Liver (tissue), 9 donors: ENCODE results near the gene TMEM44. TPM values are rescaled to one million over a fixed set of nuclear protein-coding genes. Genes with fewer than 3 reads are reported as not detected.

Experiments used
- DNase-seq: peaks from one replicate; pipeline ENCODE4 v3.0.0-alpha.2; 2017; ENCODE audit warnings: low spot score
- H3K27ac ChIP-seq, 2 donors: one replicate each; pipeline ENCODE4 v1.7.0; 2013; ENCODE audit warnings: inconsistent platforms in 2 of 2, low read length in 2 of 2, control low read depth in 1 of 2, low read depth in 1 of 2, mild to moderate bottlenecking in 1 of 2
- H3K27me3 ChIP-seq, 4 donors: one replicate each; pipeline versions ENCODE4 v1.6.1 to v1.7.0; 2013; ENCODE audit warnings: low read length in 3 of 4, inconsistent platforms in 1 of 4, mild to moderate bottlenecking in 1 of 4, moderate library complexity in 1 of 4; ENCODE audit not compliant: control insufficient read depth in 4 of 4, insufficient read depth in 4 of 4
- H3K36me3 ChIP-seq, 4 donors: one replicate each; pipeline versions ENCODE4 v1.6.1 to v1.7.0; 2013; ENCODE audit warnings: low read length in 3 of 4, mild to moderate bottlenecking in 3 of 4, low read depth in 1 of 4, moderate library complexity in 1 of 4; ENCODE audit not compliant: control insufficient read depth in 4 of 4, insufficient read depth in 3 of 4
- H3K4me1 ChIP-seq, 4 donors: one replicate each; pipeline versions ENCODE4 v1.6.1 to v1.7.0; 2013; ENCODE audit warnings: low read length in 3 of 4, mild to moderate bottlenecking in 3 of 4, moderate library complexity in 1 of 4; ENCODE audit not compliant: control insufficient read depth in 4 of 4, insufficient read depth in 4 of 4
- H3K4me3 ChIP-seq, 3 donors: one replicate each; pipeline versions ENCODE4 v1.6.1 to v1.7.0; 2013; ENCODE audit warnings: low read length in 3 of 3, control low read depth in 1 of 3, low read depth in 1 of 3, mild to moderate bottlenecking in 1 of 3
- H3K9ac ChIP-seq, 2 donors: one replicate each; pipeline ENCODE4 v1.7.0; 2013; ENCODE audit warnings: low read length in 2 of 2, mild to moderate bottlenecking in 2 of 2, moderate library complexity in 2 of 2, control low read depth in 1 of 2, low read depth in 1 of 2
- H3K9me3 ChIP-seq, 4 donors: one replicate each; pipeline versions ENCODE4 v1.6.1 to v1.7.0; 2013; ENCODE audit warnings: low read length in 3 of 4; ENCODE audit not compliant: control insufficient read depth in 4 of 4
- EGR1 ChIP-seq, 2 donors: IDR thresholded peaks; 2 replicates each; pipeline ENCODE4 v1.6.1; 2016 to 2018; ENCODE audit warnings: antibody characterized with exemption in 2 of 2, low read depth in 2 of 2
- FOXA1 ChIP-seq: IDR thresholded peaks from 2 replicates; pipeline ENCODE4 v1.6.1; 2016; ENCODE audit warnings: antibody characterized with exemption
- FOXA2 ChIP-seq: IDR thresholded peaks from 2 replicates; pipeline ENCODE4 v1.6.1; 2016; ENCODE audit warnings: antibody characterized with exemption
- GABPA ChIP-seq, 2 donors: IDR thresholded peaks in 1 of 2; conservative IDR thresholded peaks in 1 of 2; 2 replicates each; pipeline ENCODE4 v1.6.1; 2016; ENCODE audit warnings: antibody characterized with exemption in 2 of 2, mild to moderate bottlenecking in 1 of 2, moderate library complexity in 1 of 2
- HNF4A ChIP-seq, 2 donors: conservative IDR thresholded peaks; 2 replicates each; pipeline ENCODE4 v1.6.1; 2016; ENCODE audit warnings: antibody characterized with exemption in 2 of 2, mild to moderate bottlenecking in 2 of 2
- HNF4G ChIP-seq: IDR thresholded peaks from 2 replicates; pipeline ENCODE4 v1.6.1; 2016; ENCODE audit warnings: antibody characterized with exemption
- JUND ChIP-seq, 2 donors: IDR thresholded peaks; 2 replicates each; pipeline ENCODE4 v1.6.1; 2016; ENCODE audit warnings: antibody characterized with exemption in 2 of 2
- RAD21 ChIP-seq, 2 donors: IDR thresholded peaks; 2 replicates each; pipeline ENCODE4 v1.6.1; 2016; ENCODE audit warnings: antibody characterized with exemption in 2 of 2, mild to moderate bottlenecking in 2 of 2
- RXRA ChIP-seq, 2 donors: IDR thresholded peaks; 2 replicates each; pipeline ENCODE4 v1.6.1; 2017 to 2018; ENCODE audit warnings: antibody characterized with exemption in 2 of 2, mild to moderate bottlenecking in 1 of 2
- TAF1 ChIP-seq: conservative IDR thresholded peaks from 2 replicates; pipeline ENCODE4 v1.6.1; 2016; ENCODE audit warnings: antibody characterized with exemption, mild to moderate bottlenecking
- WGBS: extraction: QIAGEN DNeasy Blood & Tissue Kit; methylation state at CpG from one replicate; pipeline ENCODE4 v1.1.7; 2013; 5-methylcytosine and 5-hydroxymethylcytosine counted together
- polyA plus RNA-seq, 2 donors: library from polyadenylated mRNA; stranded (reverse) in 1 of 2; unstranded in 1 of 2; fragments of 200-250 nt in 1 of 2; fragments of >200 nt in 1 of 2; fragmentation: Nextera tagmentation in 1 of 2; extraction: Ambion mirVana in 1 of 2; gene quantifications; one replicate each; pipeline versions ENCODE4 v1.2.1 to v1.2.3, GENCODE V29; 2013 to 2015
- total RNA-seq, 2 donors: library from RNA; depleted of rRNA; stranded (reverse); fragments of >200 nt; gene quantifications; one replicate each; pipeline ENCODE4 v1.2.3, GENCODE V29; 2014
- TF ChIP-seq, protein P1 (sequence below): fragments of 150-350 bp; IDR thresholded peaks from 2 replicates; pipeline ENCODE4 v1.5.1; 2017; ENCODE audit warnings: improper control_type of control experiment, low read depth, low read length; ENCODE audit not compliant: missing input control
- TF ChIP-seq, protein P2 (sequence below): IDR thresholded peaks from 2 replicates; pipeline ENCODE4 v1.6.1; 2016; ENCODE audit warnings: antibody characterized with exemption, mild to moderate bottlenecking
- TF ChIP-seq, protein P3 (sequence below): IDR thresholded peaks from 2 replicates; pipeline ENCODE4 v1.6.1; 2016; ENCODE audit warnings: antibody characterized with exemption
- TF ChIP-seq, protein P4 (sequence below): IDR thresholded peaks from 2 replicates; pipeline ENCODE4 v1.6.1; 2016; ENCODE audit warnings: antibody characterized with exemption
- donor health status: healthy.
- donor health status: healthy.
- donor health status: healthy.
- donor health status: healthy.
- donor health status: healthy.

Gene TMEM44
- total and polyA plus RNA-seq, 4 donors, result 1.8 to 5.0 (median 3.2) TPM

DNA sequence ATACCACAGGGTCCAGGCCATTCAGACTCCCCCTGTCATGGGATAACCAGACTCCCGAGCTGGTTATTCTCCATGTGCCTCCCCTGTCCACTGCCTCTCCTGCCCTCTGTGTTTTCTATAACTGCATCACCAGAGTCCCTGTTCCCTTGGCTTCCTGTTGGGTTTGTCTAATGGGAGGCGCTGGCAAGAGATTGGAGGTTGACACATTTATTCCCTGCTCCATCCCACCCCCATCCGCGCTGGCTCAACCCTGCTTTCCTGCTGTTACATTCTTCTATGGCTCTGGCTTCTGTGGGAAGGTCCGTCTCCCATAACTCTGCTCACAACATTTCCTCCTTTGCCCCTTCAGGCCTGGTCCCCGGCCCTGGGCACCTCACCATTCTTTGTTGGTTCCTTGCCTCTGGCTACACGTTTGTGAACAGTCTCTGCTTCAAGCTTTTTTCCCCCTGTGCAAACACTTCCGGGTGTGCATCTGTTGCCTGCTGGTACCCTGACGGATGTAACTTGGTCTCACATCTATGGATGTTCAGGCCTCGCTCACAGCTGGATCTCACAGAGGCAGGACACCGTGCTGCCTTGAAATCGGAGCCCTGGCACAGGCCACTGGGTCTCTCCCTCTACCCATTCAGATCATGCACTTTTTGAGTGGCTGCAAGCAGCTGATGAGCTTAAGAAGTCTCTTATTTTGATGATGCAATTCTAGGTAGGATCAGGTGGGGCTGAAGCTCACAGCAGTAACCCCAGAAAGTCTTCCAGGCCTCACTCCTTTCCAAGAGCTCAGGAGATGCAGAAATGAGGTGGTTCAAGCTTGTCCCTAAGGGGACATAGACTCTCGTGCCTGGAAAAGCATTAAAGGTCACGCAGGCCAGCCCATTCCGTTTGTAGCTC, 77.8 kb downstream of the TMEM44 start:
- peaks cover 4 to 15% (median 11%) of the 10 kb centered on the region in 4 donors for H3K4me1 ChIP-seq
- DNase-seq, result no peak
- no peaks in the 10 kb centered on the region for H3K9me3 ChIP-seq
- H3K4me3 ChIP-seq, result no peak overlapping the region
- WGBS, result 91% methylated on average over 15 of the region's 15 CpGs
- no peaks in the 10 kb centered on the region for H3K36me3 ChIP-seq
- H3K27me3 ChIP-seq, result no peaks in the 10 kb centered on the region
- H3K27ac ChIP-seq, result no peak overlapping the region
- H3K9ac ChIP-seq, result no peak overlapping the region
- TF ChIP-seq, protein P1, sequence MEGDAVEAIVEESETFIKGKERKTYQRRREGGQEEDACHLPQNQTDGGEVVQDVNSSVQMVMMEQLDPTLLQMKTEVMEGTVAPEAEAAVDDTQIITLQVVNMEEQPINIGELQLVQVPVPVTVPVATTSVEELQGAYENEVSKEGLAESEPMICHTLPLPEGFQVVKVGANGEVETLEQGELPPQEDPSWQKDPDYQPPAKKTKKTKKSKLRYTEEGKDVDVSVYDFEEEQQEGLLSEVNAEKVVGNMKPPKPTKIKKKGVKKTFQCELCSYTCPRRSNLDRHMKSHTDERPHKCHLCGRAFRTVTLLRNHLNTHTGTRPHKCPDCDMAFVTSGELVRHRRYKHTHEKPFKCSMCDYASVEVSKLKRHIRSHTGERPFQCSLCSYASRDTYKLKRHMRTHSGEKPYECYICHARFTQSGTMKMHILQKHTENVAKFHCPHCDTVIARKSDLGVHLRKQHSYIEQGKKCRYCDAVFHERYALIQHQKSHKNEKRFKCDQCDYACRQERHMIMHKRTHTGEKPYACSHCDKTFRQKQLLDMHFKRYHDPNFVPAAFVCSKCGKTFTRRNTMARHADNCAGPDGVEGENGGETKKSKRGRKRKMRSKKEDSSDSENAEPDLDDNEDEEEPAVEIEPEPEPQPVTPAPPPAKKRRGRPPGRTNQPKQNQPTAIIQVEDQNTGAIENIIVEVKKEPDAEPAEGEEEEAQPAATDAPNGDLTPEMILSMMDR, result no peak
- TF ChIP-seq EGR1 (IDR thresholded peaks at IDR 0.05; ENCODE audit: low read depth in 2 of 2) (no peak), TAF1 (no peak)
- TF ChIP-seq, protein P2, sequence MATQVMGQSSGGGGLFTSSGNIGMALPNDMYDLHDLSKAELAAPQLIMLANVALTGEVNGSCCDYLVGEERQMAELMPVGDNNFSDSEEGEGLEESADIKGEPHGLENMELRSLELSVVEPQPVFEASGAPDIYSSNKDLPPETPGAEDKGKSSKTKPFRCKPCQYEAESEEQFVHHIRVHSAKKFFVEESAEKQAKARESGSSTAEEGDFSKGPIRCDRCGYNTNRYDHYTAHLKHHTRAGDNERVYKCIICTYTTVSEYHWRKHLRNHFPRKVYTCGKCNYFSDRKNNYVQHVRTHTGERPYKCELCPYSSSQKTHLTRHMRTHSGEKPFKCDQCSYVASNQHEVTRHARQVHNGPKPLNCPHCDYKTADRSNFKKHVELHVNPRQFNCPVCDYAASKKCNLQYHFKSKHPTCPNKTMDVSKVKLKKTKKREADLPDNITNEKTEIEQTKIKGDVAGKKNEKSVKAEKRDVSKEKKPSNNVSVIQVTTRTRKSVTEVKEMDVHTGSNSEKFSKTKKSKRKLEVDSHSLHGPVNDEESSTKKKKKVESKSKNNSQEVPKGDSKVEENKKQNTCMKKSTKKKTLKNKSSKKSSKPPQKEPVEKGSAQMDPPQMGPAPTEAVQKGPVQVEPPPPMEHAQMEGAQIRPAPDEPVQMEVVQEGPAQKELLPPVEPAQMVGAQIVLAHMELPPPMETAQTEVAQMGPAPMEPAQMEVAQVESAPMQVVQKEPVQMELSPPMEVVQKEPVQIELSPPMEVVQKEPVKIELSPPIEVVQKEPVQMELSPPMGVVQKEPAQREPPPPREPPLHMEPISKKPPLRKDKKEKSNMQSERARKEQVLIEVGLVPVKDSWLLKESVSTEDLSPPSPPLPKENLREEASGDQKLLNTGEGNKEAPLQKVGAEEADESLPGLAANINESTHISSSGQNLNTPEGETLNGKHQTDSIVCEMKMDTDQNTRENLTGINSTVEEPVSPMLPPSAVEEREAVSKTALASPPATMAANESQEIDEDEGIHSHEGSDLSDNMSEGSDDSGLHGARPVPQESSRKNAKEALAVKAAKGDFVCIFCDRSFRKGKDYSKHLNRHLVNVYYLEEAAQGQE, result no peak
- TF ChIP-seq, protein P3, sequence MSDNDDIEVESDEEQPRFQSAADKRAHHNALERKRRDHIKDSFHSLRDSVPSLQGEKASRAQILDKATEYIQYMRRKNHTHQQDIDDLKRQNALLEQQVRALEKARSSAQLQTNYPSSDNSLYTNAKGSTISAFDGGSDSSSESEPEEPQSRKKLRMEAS, result no peak

DNA sequence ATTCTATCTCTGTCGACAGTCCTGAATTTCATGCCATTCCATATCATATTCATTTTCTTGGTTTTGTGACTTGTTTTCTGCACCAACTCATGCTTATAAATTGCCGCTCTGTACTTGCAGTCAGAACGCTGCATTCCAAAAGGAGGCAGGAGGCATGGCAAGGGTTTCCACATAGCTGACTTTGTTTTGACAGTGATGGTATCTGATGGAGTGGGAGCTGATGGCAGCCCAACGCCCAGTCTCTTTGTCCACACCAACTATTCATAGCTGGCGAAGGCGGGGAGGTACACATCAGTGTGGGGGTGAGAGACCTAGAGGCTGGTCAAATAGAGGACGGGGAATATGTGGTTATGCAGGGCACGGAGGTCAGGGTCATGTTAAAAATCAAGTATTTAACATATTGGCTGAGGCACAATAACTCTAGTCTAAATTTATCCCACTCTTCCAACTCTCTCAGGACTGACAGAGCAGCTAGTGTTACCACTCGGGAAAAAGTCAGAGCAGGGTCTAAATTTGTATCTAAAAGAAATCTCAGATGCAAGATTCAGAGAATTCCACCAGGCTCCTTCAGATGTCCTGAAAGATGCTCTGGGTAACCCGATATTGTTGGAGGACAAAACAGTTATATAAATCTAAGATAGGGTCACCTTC, 78.6 kb downstream of the TMEM44 start:
- TF ChIP-seq HNF4G, result no peak
- TF ChIP-seq TAF1, result no peak
- TF ChIP-seq JUND (IDR thresholded peaks at IDR 0.05), result no peak
- TF ChIP-seq FOXA2, result no peak
- TF ChIP-seq, protein P2, result no peak
- TF ChIP-seq, protein P1, result no peak
- TF ChIP-seq, protein P4, sequence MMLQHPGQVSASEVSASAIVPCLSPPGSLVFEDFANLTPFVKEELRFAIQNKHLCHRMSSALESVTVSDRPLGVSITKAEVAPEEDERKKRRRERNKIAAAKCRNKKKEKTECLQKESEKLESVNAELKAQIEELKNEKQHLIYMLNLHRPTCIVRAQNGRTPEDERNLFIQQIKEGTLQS, result no peak
- no peak for TF ChIP-seq RAD21 (IDR thresholded peaks at IDR 0.05)
- TF ChIP-seq FOXA1, result no peak
- TF ChIP-seq, protein P3, result no peak
- TF ChIP-seq GABPA (IDR thresholded peaks at IDR 0.05 in 1 of 2, conservative IDR thresholded peaks at IDR 0.05 in 1 of 2), result no peak
- TF ChIP-seq HNF4A (conservative IDR thresholded peaks at IDR 0.05), result no peak
- no peak for TF ChIP-seq RXRA (IDR thresholded peaks at IDR 0.05)
- Histone ChIP-seq H3K4me3 (no peak overlapping the region), H3K4me1 (peaks cover 0 to 7% (median 4%) of the 10 kb centered on the region in 4 donors), H3K27me3 (no peaks in the 10 kb centered on the region), H3K9ac (no peak overlapping the region), H3K36me3 (no peaks in the 10 kb centered on the region), H3K9me3 (no peaks in the 10 kb centered on the region), H3K27ac (no peak overlapping the region)
- 80% methylated on average over 10 of the region's 10 CpGs for WGBS
- DNase-seq, result no peak
